Anterior cingulate cortex (tissue), 58 donors: Measurements from ENCODE around the gene CDH5.

Source experiments
- DNase-seq, 58 donors: peaks; one replicate each; lab custom pipeline; 2025; lab: John Stamatoyannopoulos, UW

Gene CDH5

GRCh38 chr16:66387817-66388332 is 21.4 kb downstream of the CDH5 start:
- no peak for DNase-seq

DNA sequence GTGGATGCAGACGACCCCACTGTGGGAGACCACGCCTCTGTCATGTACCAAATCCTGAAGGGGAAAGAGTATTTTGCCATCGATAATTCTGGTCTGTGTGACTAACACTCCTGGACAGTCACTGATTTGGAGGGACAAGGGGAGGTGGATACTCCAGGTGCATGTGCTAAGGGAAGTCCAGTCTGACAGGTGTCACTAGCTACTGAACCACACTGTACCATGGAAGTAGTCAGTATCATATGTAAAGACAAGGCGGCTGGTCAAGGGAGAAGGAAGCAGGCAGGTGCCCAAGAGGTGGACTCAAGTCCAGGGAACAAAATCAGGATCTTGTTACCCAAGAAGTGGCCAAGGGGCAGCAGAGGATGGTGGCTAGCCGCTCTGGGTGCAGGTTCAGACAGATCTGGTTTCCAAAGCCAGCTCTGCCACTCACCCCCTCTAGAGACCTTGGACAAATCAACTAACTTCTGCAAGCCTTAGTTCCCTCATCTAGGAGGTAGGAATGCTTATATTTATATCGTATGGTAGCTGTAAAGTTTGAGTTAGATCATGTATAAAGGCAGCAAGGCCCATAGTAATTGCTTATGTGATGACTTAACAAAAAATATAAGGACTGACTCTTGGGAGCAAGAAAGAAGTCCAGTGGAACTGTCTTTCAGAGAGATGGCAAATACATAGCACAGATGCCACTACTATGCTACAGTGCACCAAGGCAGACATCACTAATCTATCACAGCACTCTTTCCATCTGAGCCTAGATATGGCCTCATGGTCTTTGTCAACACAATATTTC is 22.1 kb downstream of the CDH5 start:
- DNase-seq, result no peak

GRCh38 chr16:66389256-66390176 is 23.0 kb downstream of the CDH5 start:
- no peak for DNase-seq

- DNase-seq, result no peak
Observed at GRCh38 chr16:66390346-66391108, 24.0 kb downstream of the CDH5 start.

- DNase-seq, result no peak
Observed at GRCh38 chr16:66391726-66392670, 25.5 kb downstream of the CDH5 start.

- DNase-seq, result no peak
Observed at GRCh38 chr16:66395806-66396555, 29.5 kb downstream of the CDH5 start.

DNA sequence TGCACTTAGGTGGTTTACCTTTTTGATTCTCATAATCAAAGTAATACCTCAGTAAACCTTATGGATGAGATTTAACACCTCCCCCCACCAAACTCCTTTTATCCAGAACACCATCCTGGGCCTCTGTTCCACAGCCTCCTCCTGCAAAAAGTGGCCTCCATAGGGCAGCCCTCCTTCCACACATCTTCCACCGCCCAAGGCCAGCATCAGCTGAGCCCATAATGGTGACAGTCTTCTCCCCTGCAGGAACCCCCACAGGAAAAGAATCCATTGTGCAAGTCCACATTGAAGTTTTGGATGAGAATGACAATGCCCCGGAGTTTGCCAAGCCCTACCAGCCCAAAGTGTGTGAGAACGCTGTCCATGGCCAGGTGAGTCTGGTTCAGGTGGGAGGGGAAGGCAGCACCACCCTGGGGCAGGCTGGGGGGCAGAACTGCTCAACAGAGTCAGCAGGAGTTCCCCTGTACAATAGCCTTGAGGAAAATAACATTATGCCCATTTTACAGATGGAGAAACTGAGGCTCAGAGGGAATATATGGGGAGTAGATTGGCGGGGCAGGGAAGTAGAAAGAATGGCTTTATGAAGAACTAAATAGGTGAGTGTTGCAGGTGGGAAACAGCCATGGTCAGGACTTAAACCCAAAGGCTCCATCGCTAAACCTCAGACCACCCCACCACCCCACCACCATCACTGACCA is 31.4 kb downstream of the CDH5 start:
- no peak for DNase-seq

GRCh38 chr16:66399031-66399430 is 32.5 kb downstream of the CDH5 start:
- no peak for DNase-seq

DNA sequence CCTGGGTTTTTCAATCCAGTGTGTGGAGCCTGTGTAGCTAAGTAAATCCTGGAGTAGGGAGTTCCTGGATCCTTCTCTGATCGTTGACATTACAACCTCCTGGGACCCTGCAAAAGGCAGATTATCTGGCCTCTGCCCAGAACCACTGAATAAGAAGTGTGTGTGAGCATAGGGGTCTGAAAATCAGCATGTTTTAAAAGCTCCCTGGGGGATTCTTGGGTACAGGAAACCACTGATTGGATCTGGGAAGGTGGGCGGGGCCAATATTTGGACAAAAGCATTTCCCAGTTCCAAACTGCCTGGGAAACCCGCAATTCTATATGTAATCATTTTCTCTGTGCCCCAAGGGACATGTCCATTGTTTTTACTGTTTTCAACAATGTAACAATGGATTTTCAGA is 33.4 kb downstream of the CDH5 start:
- DNase-seq, result no peak

GRCh38 chr16:66400503-66401380 is 34.3 kb downstream of the CDH5 start:
- no peak for DNase-seq

GRCh38 chr16:66401610-66402009 is 35.1 kb downstream of the CDH5 start:
- no peak for DNase-seq

GRCh38 chr16:66402166-66402565 is 35.7 kb downstream of the CDH5 start:
- DNase-seq, result no peak

DNA sequence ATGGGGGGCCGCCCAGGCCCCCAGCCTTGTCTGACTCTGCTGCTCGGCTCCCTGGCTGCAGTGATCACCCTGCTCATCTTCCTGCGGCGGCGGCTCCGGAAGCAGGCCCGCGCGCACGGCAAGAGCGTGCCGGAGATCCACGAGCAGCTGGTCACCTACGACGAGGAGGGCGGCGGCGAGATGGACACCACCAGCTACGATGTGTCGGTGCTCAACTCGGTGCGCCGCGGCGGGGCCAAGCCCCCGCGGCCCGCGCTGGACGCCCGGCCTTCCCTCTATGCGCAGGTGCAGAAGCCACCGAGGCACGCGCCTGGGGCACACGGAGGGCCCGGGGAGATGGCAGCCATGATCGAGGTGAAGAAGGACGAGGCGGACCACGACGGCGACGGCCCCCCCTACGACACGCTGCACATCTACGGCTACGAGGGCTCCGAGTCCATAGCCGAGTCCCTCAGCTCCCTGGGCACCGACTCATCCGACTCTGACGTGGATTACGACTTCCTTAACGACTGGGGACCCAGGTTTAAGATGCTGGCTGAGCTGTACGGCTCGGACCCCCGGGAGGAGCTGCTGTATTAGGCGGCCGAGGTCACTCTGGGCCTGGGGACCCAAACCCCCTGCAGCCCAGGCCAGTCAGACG is 36.2 kb downstream of the CDH5 start:
- DNase-seq, result no peak

DNA sequence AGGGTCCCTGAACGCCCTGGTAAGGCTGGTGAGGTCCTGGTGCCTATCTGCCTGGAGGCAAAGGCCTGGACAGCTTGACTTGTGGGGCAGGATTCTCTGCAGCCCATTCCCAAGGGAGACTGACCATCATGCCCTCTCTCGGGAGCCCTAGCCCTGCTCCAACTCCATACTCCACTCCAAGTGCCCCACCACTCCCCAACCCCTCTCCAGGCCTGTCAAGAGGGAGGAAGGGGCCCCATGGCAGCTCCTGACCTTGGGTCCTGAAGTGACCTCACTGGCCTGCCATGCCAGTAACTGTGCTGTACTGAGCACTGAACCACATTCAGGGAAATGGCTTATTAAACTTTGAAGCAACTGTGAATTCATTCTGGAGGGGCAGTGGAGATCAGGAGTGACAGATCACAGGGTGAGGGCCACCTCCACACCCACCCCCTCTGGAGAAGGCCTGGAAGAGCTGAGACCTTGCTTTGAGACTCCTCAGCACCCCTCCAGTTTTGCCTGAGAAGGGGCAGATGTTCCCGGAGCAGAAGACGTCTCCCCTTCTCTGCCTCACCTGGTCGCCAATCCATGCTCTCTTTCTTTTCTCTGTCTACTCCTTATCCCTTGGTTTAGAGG is 37.1 kb downstream of the CDH5 start:
- DNase-seq, result no peak

GRCh38 chr16:66405057-66405783 is 38.7 kb downstream of the CDH5 start:
- DNase-seq, result no peak
